Measurements from ENCODE around the gene BPIFB2. TPM values are rescaled to one million over a fixed set of nuclear protein-coding genes. Genes with fewer than 3 reads are reported as not detected.

BPIFB2 gene
- total RNA-seq, 1 donor from 2014 or later = not detected

- TF ChIP-seq CTCF (conservative IDR thresholded peaks at IDR 0.05; ENCODE audit: low read depth, low read length) = no peak
- H3K4me3 ChIP-seq (ENCODE audit: low read depth, low read length) = no peak overlapping the region
- DNase-seq (ENCODE audit: low read depth) = no peak
Measured at GRCh38 chr20:33010674-33011449, 3.4 kb downstream of the BPIFB2 start.

GRCh38 chr20:33012327-33013189, 5.1 kb downstream of the BPIFB2 start:
- no peak for DNase-seq (ENCODE audit: low read depth)
- H3K4me3 ChIP-seq (ENCODE audit: low read depth, low read length) = no peak overlapping the region
- TF ChIP-seq CTCF (conservative IDR thresholded peaks at IDR 0.05; ENCODE audit: low read depth, low read length) = no peak

- no peak for TF ChIP-seq CTCF (conservative IDR thresholded peaks at IDR 0.05; ENCODE audit: low read depth, low read length)
- H3K4me3 ChIP-seq (ENCODE audit: low read depth, low read length) = no peak overlapping the region
- DNase-seq (ENCODE audit: low read depth) = no peak
Measured at GRCh38 chr20:33013701-33014326, 6.3 kb downstream of the BPIFB2 start.

GRCh38 chr20:33014336-33015113, 7.0 kb downstream of the BPIFB2 start:
- no peak overlapping the region for H3K4me3 ChIP-seq (ENCODE audit: low read depth, low read length)
- no peak for DNase-seq (ENCODE audit: low read depth)
- TF ChIP-seq CTCF (conservative IDR thresholded peaks at IDR 0.05; ENCODE audit: low read depth, low read length) = no peak

GRCh38 chr20:33015114-33015484, 7.6 kb downstream of the BPIFB2 start:
- no peak for TF ChIP-seq CTCF (conservative IDR thresholded peaks at IDR 0.05; ENCODE audit: low read depth, low read length)
- no peak overlapping the region for H3K4me3 ChIP-seq (ENCODE audit: low read depth, low read length)
- no peak for DNase-seq (ENCODE audit: low read depth)

Data from epithelial cell of proximal tubule (primary cell).